SK-N-SH (cell line): Measurements from ENCODE around the gene TRIM54. TPM values are rescaled to one million over a fixed set of nuclear protein-coding genes. Genes with fewer than 3 reads are reported as not detected.

Experiments used
- CTCF ChIA-PET: fragments of 300-600, 350-600 bp; formaldehyde crosslinking; extraction: SDS; loops from one replicate; lab custom pipeline; 2021; lab: Yijun Ruan, JAX
- POLR2A ChIA-PET: fragments of 350-600 bp; sonication (Branson Sonifier 250); formaldehyde crosslinking; extraction: SDS; loops from one replicate; lab custom pipeline; 2020; ENCODE audit warnings: antibody characterized with exemption, inconsistent platforms; lab: Yijun Ruan, JAX
- DNase-seq: peaks from one replicate; pipeline ENCODE4 v3.0.0; 2012
- H2AFZ ChIP-seq: fragments of 200-600 bp; sonication (generic); 2 replicates; pipeline ENCODE4 v1.8.1; 2016; ENCODE audit warnings: antibody characterized with exemption, mild to moderate bottlenecking, low read depth
- H3F3A ChIP-seq: fragments of 200-600 bp; sonication (generic); replicated peaks from 2 replicates; pipeline ENCODE3; 2016; ENCODE audit warnings: antibody characterized with exemption, mild to moderate bottlenecking; ENCODE audit not compliant: insufficient read depth
- H3K27ac ChIP-seq, 2 experiments: fragments of 200-500 bp in 1 of 2; fragments of 200-600 bp in 1 of 2; sonication (Bioruptor generic) in 1 of 2; sonication (generic), shearing (Covaris generic) in 1 of 2; 2 replicates each; pipeline versions ENCODE4 v1.5.1 to v1.6.1; 2014 to 2016; ENCODE audit warnings: low read depth in 2 of 2, inconsistent platforms in 1 of 2, low read length in 1 of 2, mild to moderate bottlenecking in 1 of 2, mixed read lengths in 1 of 2
- H3K27me3 ChIP-seq: fragments of 200-600 bp; sonication (generic), shearing (Covaris generic); 2 replicates; pipeline ENCODE4 v1.6.1; 2016; ENCODE audit warnings: mixed run types; ENCODE audit not compliant: insufficient read depth
- H3K36me3 ChIP-seq, 2 experiments: fragments of 200-500 bp in 1 of 2; fragments of 200-600 bp in 1 of 2; sonication (Bioruptor generic) in 1 of 2; sonication (generic) in 1 of 2; replicated peaks in 1 of 2; 2 replicates each; pipeline versions ENCODE3 to v1.5.1; 2014 to 2016; ENCODE audit warnings: low read length in 1 of 2, mild to moderate bottlenecking in 1 of 2; ENCODE audit not compliant: insufficient read depth in 2 of 2, control insufficient read depth in 1 of 2
- H3K4me1 ChIP-seq, 2 experiments: fragments of 200-500 bp in 1 of 2; fragments of 200-600 bp in 1 of 2; sonication (Bioruptor generic) in 1 of 2; sonication (generic), shearing (Covaris generic) in 1 of 2; 2 replicates each; pipeline versions ENCODE4 v1.5.1 to v1.6.1; 2014 to 2016; ENCODE audit warnings: low read depth in 1 of 2, low read length in 1 of 2, mixed run types in 1 of 2; ENCODE audit not compliant: insufficient read depth in 2 of 2, control insufficient read depth in 1 of 2
- H3K4me2 ChIP-seq: fragments of 200-600 bp; sonication (generic), shearing (Covaris generic); 2 replicates; pipeline ENCODE4 v1.6.1; 2017; ENCODE audit warnings: mixed run types
- H3K4me3 ChIP-seq, 2 experiments: fragments of 200-500 bp in 1 of 2; fragments of 200-600 bp in 1 of 2; sonication (Bioruptor generic) in 1 of 2; sonication (generic), shearing (Covaris generic) in 1 of 2; 2 replicates each; pipeline versions ENCODE4 v1.5.1 to v1.8.1; 2014 to 2016; ENCODE audit warnings: low read depth in 2 of 2, inconsistent platforms in 1 of 2, low read length in 1 of 2, mild to moderate bottlenecking in 1 of 2, mixed read lengths in 1 of 2, moderate library complexity in 1 of 2
- H3K79me2 ChIP-seq: fragments of 200-600 bp; sonication (generic); 2 replicates; pipeline ENCODE4 v1.8.1; 2017; ENCODE audit warnings: mild to moderate bottlenecking; ENCODE audit not compliant: insufficient read depth
- H3K9ac ChIP-seq: fragments of 200-600 bp; sonication (generic); 2 replicates; pipeline ENCODE4 v1.6.1; 2017; ENCODE audit warnings: mixed run types
- H3K9me2 ChIP-seq: fragments of 200-600 bp; sonication (generic); 2 replicates; pipeline ENCODE4 v1.6.1; 2017; ENCODE audit warnings: mixed run types
- H3K9me3 ChIP-seq: fragments of 200-600 bp; sonication (generic); 2 replicates; pipeline ENCODE4 v1.6.1; 2017; ENCODE audit warnings: mixed run types, mild to moderate bottlenecking, moderate library complexity
- H4K20me1 ChIP-seq: fragments of 200-600 bp; sonication (generic); 2 replicates; pipeline ENCODE4 v1.6.1; 2017; ENCODE audit warnings: mild to moderate bottlenecking, mixed run types; ENCODE audit not compliant: insufficient read depth
- CTCF ChIP-seq: fragments of 200-600 bp; sonication (generic); IDR thresholded peaks from 2 replicates; pipeline ENCODE4 v1.6.1; 2017; ENCODE audit warnings: antibody characterized with exemption, mild to moderate bottlenecking, moderate library complexity
- FOSL2 ChIP-seq: IDR thresholded peaks from 2 replicates; pipeline ENCODE4 v1.4.0; 2012; ENCODE audit warnings: low read depth, mild to moderate bottlenecking, moderate library complexity, borderline replicate concordance
- FOXJ3 ChIP-seq: sonication (generic); formaldehyde crosslinking; IDR thresholded peaks from 2 replicates; pipeline ENCODE4 v1.5.1; 2020; ENCODE audit warnings: mild to moderate bottlenecking, missing genetic modification reagents
- FOXM1 ChIP-seq: IDR thresholded peaks from 2 replicates; pipeline ENCODE4 v1.4.0; 2012; ENCODE audit warnings: low read depth, mild to moderate bottlenecking
- GABPA ChIP-seq: IDR thresholded peaks from 2 replicates; pipeline ENCODE4 v1.4.0; 2012; ENCODE audit warnings: low read depth, mild to moderate bottlenecking
- IRF3 ChIP-seq: fragments of 150-350 bp; IDR thresholded peaks from 2 replicates; pipeline ENCODE4 v1.6.1; 2016; ENCODE audit warnings: mild to moderate bottlenecking, low read depth, low read length
- MEF2A ChIP-seq: IDR thresholded peaks from 2 replicates; pipeline ENCODE4 v1.4.0; 2012; ENCODE audit warnings: low read depth, borderline replicate concordance
- NFIC ChIP-seq: IDR thresholded peaks from 2 replicates; pipeline ENCODE4 v1.4.0; 2012; ENCODE audit warnings: borderline replicate concordance
- NRF1 ChIP-seq: IDR thresholded peaks from 2 replicates; pipeline ENCODE4 v1.6.1; 2012; ENCODE audit warnings: low read depth, mild to moderate bottlenecking, low read length
- RFX5 ChIP-seq: IDR thresholded peaks from 2 replicates; pipeline ENCODE4 v1.6.1; 2012; ENCODE audit warnings: mild to moderate bottlenecking, improper control_type of control experiment, low read length
- SIN3A ChIP-seq: IDR thresholded peaks from 2 replicates; pipeline ENCODE4 v1.6.1; 2012; ENCODE audit warnings: low read depth, mild to moderate bottlenecking, low read length, moderate library complexity, borderline replicate concordance
- SMC3 ChIP-seq: IDR thresholded peaks from 2 replicates; pipeline ENCODE4 v1.6.1; 2012; ENCODE audit warnings: low read depth, low read length, improper control_type of control experiment
- TAF1 ChIP-seq: IDR thresholded peaks from 2 replicates; pipeline ENCODE4 v1.6.1; 2012; ENCODE audit warnings: low read depth, mild to moderate bottlenecking, low read length, moderate library complexity, borderline replicate concordance
- TEAD4 ChIP-seq: IDR thresholded peaks from 2 replicates; pipeline ENCODE4 v1.4.0; 2012; ENCODE audit warnings: mild to moderate bottlenecking, borderline replicate concordance; ENCODE audit not compliant: insufficient read depth
- USF2 ChIP-seq: fragments of 150-350 bp; IDR thresholded peaks from 2 replicates; pipeline ENCODE4 v1.6.1; 2017; ENCODE audit warnings: antibody characterized with exemption, low read length, low read depth, borderline replicate concordance
- YY1 ChIP-seq: IDR thresholded peaks from 2 replicates; pipeline ENCODE4 v1.4.0; 2012; ENCODE audit warnings: low read depth, mild to moderate bottlenecking
- WGBS: methylation state at CpG from one replicate; pipeline ENCODE4 v1.1.6; 2017; ENCODE audit warnings: low lambda C conversion rate; 5-methylcytosine and 5-hydroxymethylcytosine counted together
- polyA plus RNA-seq, 3 experiments: library from polyadenylated mRNA; depleted of rRNA; stranded (reverse); fragments of >200 nt; gene quantifications; 2 replicates each; pipeline ENCODE4 v1.2.3, GENCODE V29; 2012
- TF ChIP-seq, protein P1 (sequence below): IDR thresholded peaks from 2 replicates; pipeline ENCODE4 v1.4.0; 2012; ENCODE audit warnings: low read depth, borderline replicate concordance

TRIM54 gene
- polyA plus RNA-seq, 1 of the 3 experiments (the other 2 are of a cell fraction) = 0.28 TPM

- no peak for TF ChIP-seq YY1
- no peak for TF ChIP-seq NRF1
- no peak for TF ChIP-seq MEF2A
- TF ChIP-seq SMC3 = no peak
- no peak for TF ChIP-seq FOSL2
- TF ChIP-seq, protein P1, sequence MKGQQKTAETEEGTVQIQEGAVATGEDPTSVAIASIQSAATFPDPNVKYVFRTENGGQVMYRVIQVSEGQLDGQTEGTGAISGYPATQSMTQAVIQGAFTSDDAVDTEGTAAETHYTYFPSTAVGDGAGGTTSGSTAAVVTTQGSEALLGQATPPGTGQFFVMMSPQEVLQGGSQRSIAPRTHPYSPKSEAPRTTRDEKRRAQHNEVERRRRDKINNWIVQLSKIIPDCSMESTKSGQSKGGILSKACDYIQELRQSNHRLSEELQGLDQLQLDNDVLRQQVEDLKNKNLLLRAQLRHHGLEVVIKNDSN = no peak
- TF ChIP-seq USF2 = no peak
- no peak for TF ChIP-seq NFIC
- no peak for TF ChIP-seq FOXJ3
- no peak for TF ChIP-seq RFX5
- no peak for TF ChIP-seq CTCF
- no peak for TF ChIP-seq TEAD4
- TF ChIP-seq, all 33 proteins: peak for 0
- WGBS = 82% methylated on average over 6 of the region's 6 CpGs
- POLR2A ChIA-PET = interaction anchor here (1.6 kb wide), 1 partner anchor 13 kb away, joined by 6 read pairs; the partner anchor contains the start of gene MPV17
Observed at GRCh38 chr2:27309651-27310050, 27.4 kb downstream of the TRIM54 start.

GRCh38 chr2:27312152-27312551 is 29.9 kb downstream of the TRIM54 start:
- Histone ChIP-seq H3K27ac (no peak overlapping the region), H3K9me2 (no peaks in the 10 kb centered on the region), H3K4me2 (no peak overlapping the region), H3K36me3 (peaks cover 5 to 19% of the 10 kb centered on the region in 2 experiments), H3K9me3 (no peaks in the 10 kb centered on the region), H3K4me3 (no peak overlapping the region), H3K9ac (no peak overlapping the region), H3K79me2 (no peaks in the 10 kb centered on the region), H4K20me1 (peaks cover 10% of the 10 kb centered on the region; the same call in 1 of the 2 replicates), H2AFZ (no peak overlapping the region), H3K4me1 (peaks cover 0 to 22% of the 10 kb centered on the region in 2 experiments; a peak in 1 of 4 replicates), H3K27me3 (peaks cover 8% of the 10 kb centered on the region; the same call in 1 of the 2 replicates), H3F3A (no peaks in the 10 kb centered on the region)
- TF ChIP-seq, protein P1 = no peak
- TF ChIP-seq USF2 (no peak), FOXJ3 (no peak), SIN3A (no peak), IRF3 (no peak), NFIC (no peak), FOXM1 (no peak), GABPA (no peak), RFX5 (no peak), NRF1 (no peak), TAF1 (no peak)
- no peak for DNase-seq
- CTCF ChIA-PET = interaction anchor here (1.0 to 5.2 kb wide), 5 partner anchors 8 to 61 kb away, joined by 3 to 43 read pairs (median 8); no protein-coding TSS in a partner anchor
- WGBS = 98% methylated on average over 3 of the region's 3 CpGs
- POLR2A ChIA-PET = interaction anchor here (1.7 kb wide), 1 partner anchor 44 kb away, joined by 6 read pairs; the partner anchor contains the start of gene GTF3C2

More at GRCh38 chr2:27309651-27310050, 27.4 kb downstream of the TRIM54 start:
- no peaks in the 10 kb centered on the region for H3F3A ChIP-seq
- H3K4me1 ChIP-seq = peaks cover 0 to 18% of the 10 kb centered on the region in 2 experiments; a peak in 1 of 4 replicates
- H4K20me1 ChIP-seq = peaks cover 10% of the 10 kb centered on the region; the same call in 1 of the 2 replicates
- no peaks in the 10 kb centered on the region for H3K9me2 ChIP-seq
- H2AFZ ChIP-seq = no peak overlapping the region
- peaks cover 15% of the 10 kb centered on the region; the same call in 1 of the 2 replicates for H3K27me3 ChIP-seq
- H3K4me3 ChIP-seq = no peak overlapping the region
- H3K9ac ChIP-seq = no peak overlapping the region
- H3K36me3 ChIP-seq = peaks cover 5 to 7% of the 10 kb centered on the region in 2 experiments
- H3K27ac ChIP-seq = no peak overlapping the region
- H3K9me3 ChIP-seq = no peaks in the 10 kb centered on the region
- H3K4me2 ChIP-seq = no peak overlapping the region
- CTCF ChIA-PET = interaction anchor here (1.1 to 3.3 kb wide), 3 partner anchors 16 to 45 kb away, joined by 3 to 17 read pairs (median 3); no protein-coding TSS in a partner anchor
- no peaks in the 10 kb centered on the region for H3K79me2 ChIP-seq
- no peak for DNase-seq
